ENCODE results near the gene FBN1.

GRCh38 chr15:48415036-48415886, 230.2 kb downstream of the FBN1 start:
- TF ChIP-seq, protein P1, sequence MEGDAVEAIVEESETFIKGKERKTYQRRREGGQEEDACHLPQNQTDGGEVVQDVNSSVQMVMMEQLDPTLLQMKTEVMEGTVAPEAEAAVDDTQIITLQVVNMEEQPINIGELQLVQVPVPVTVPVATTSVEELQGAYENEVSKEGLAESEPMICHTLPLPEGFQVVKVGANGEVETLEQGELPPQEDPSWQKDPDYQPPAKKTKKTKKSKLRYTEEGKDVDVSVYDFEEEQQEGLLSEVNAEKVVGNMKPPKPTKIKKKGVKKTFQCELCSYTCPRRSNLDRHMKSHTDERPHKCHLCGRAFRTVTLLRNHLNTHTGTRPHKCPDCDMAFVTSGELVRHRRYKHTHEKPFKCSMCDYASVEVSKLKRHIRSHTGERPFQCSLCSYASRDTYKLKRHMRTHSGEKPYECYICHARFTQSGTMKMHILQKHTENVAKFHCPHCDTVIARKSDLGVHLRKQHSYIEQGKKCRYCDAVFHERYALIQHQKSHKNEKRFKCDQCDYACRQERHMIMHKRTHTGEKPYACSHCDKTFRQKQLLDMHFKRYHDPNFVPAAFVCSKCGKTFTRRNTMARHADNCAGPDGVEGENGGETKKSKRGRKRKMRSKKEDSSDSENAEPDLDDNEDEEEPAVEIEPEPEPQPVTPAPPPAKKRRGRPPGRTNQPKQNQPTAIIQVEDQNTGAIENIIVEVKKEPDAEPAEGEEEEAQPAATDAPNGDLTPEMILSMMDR (IDR thresholded peaks at IDR 0.05) = no peak
- no peak for TF ChIP-seq ZNF138 (CRISPR knock-in tag; conservative IDR thresholded peaks at IDR 0.05)
- TF ChIP-seq, protein P2, sequence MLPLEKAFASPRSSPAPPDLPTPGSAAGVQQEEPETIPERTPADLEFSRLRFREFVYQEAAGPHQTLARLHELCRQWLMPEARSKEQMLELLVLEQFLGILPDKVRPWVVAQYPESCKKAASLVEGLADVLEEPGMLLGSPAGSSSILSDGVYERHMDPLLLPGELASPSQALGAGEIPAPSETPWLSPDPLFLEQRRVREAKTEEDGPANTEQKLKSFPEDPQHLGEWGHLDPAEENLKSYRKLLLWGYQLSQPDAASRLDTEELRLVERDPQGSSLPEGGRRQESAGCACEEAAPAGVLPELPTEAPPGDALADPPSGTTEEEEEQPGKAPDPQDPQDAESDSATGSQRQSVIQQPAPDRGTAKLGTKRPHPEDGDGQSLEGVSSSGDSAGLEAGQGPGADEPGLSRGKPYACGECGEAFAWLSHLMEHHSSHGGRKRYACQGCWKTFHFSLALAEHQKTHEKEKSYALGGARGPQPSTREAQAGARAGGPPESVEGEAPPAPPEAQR (CRISPR knock-in tag; IDR thresholded peaks at IDR 0.05) = no peak
- TF ChIP-seq NFYB (CRISPR knock-in tag; conservative IDR thresholded peaks at IDR 0.05; ENCODE audit: low read depth) = no peak
- TF ChIP-seq MXD4 (CRISPR knock-in tag; IDR thresholded peaks at IDR 0.05; ENCODE audit: borderline replicate concordance) = no peak
- no peak for TF ChIP-seq CREM (CRISPR knock-in tag; IDR thresholded peaks at IDR 0.05)
- no peak for TF ChIP-seq FOXJ3 (CRISPR knock-in tag; IDR thresholded peaks at IDR 0.05; ENCODE audit: borderline replicate concordance)
- no peak for TF ChIP-seq ATF3 (CRISPR knock-in tag; conservative IDR thresholded peaks at IDR 0.05)
- no peak for TF ChIP-seq TEAD1 (CRISPR knock-in tag; IDR thresholded peaks at IDR 0.05)
- TF ChIP-seq, protein P3, sequence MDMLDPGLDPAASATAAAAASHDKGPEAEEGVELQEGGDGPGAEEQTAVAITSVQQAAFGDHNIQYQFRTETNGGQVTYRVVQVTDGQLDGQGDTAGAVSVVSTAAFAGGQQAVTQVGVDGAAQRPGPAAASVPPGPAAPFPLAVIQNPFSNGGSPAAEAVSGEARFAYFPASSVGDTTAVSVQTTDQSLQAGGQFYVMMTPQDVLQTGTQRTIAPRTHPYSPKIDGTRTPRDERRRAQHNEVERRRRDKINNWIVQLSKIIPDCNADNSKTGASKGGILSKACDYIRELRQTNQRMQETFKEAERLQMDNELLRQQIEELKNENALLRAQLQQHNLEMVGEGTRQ (CRISPR knock-in tag; IDR thresholded peaks at IDR 0.05) = no peak
- no peak for TF ChIP-seq NR3C1 (CRISPR knock-in tag; conservative IDR thresholded peaks at IDR 0.05; ENCODE audit: low read depth)
- TF ChIP-seq, protein P4, sequence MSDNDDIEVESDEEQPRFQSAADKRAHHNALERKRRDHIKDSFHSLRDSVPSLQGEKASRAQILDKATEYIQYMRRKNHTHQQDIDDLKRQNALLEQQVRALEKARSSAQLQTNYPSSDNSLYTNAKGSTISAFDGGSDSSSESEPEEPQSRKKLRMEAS (CRISPR knock-in tag; IDR thresholded peaks at IDR 0.05) = no peak

Data from WTC11 (cell line).